ENCODE data around the gene BPIFA1. TPM values are rescaled to one million over a fixed set of nuclear protein-coding genes. Genes with fewer than 3 reads are reported as not detected.

The BPIFA1 gene
- total RNA-seq, 1 donor from 2014 or later = not detected

- DNase-seq = no peak
- H3K4me3 Mint-ChIP-seq (ENCODE audit: unreplicated experiment) = no peak overlapping the region
- TF ChIP-seq CTCF (IDR thresholded peaks at IDR 0.05; ENCODE audit: partially characterized antibody, unreplicated experiment) = no peak
- H3K4me1 Mint-ChIP-seq (ENCODE audit: low read depth, unreplicated experiment) = peaks cover 11% of the 10 kb centered on the region
- H3K36me3 Mint-ChIP-seq (ENCODE audit: unreplicated experiment) = peaks cover 4% of the 10 kb centered on the region
- H3K9me3 Mint-ChIP-seq (ENCODE audit: unreplicated experiment) = no peaks in the 10 kb centered on the region
- H3K27me3 Mint-ChIP-seq (ENCODE audit: unreplicated experiment) = no peaks in the 10 kb centered on the region
- H3K27ac Mint-ChIP-seq (ENCODE audit: unreplicated experiment) = no peak overlapping the region
These were observed 28.0 kb downstream of the BPIFA1 start for GRCh38 chr20:33263784-33264183.

- H3K4me3 Mint-ChIP-seq (ENCODE audit: unreplicated experiment) = no peak overlapping the region
- no peaks in the 10 kb centered on the region for H3K27me3 Mint-ChIP-seq (ENCODE audit: unreplicated experiment)
- H3K36me3 Mint-ChIP-seq (ENCODE audit: unreplicated experiment) = no peaks in the 10 kb centered on the region
- no peak overlapping the region for H3K27ac Mint-ChIP-seq (ENCODE audit: unreplicated experiment)
- no peak for TF ChIP-seq CTCF (IDR thresholded peaks at IDR 0.05; ENCODE audit: partially characterized antibody, unreplicated experiment)
- DNase-seq = no peak
- no peaks in the 10 kb centered on the region for H3K9me3 Mint-ChIP-seq (ENCODE audit: unreplicated experiment)
- peaks cover 1% of the 10 kb centered on the region for H3K4me1 Mint-ChIP-seq (ENCODE audit: low read depth, unreplicated experiment)
These were observed 31.9 kb downstream of the BPIFA1 start for GRCh38 chr20:33267701-33268100.

DNA sequence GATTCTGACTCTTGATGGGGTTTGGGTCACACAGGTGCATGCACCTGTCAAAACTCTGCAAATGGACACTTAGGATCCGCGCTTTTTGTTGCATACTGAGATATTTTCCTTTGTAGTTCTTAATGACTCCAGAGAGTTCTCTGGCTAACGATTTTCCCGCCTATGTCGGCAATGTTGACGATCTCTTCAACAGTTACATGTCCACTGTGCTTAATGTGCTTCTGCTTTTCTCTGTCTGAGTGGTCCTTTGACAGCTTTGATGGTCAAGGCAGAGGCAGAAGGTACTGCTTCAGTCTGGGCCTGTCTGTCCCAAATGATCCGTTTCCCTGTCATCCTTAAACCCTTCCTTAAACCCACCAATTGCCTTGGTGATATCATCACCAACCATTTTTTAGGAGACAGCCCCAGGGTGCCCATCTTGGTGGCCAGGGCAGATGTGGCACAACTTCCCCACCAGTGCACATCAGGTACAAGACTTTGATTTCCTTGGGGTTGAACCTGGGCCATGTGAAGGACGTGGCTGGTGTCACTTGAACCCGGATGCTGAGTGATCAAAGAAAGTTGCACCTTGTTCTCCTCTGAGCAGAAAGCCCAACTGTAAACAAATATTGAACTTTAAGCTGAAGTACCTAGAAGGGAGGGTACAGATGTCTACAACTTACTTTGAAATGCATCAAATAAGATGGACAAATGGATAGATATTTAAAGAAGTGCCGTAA lies 36.5 kb downstream of the BPIFA1 start:
- Mint-ChIP-seq H3K9me3 (ENCODE audit: unreplicated experiment) (no peaks in the 10 kb centered on the region), H3K4me3 (ENCODE audit: unreplicated experiment) (no peak overlapping the region), H3K27me3 (ENCODE audit: unreplicated experiment) (peaks cover 2% of the 10 kb centered on the region), H3K27ac (ENCODE audit: unreplicated experiment) (no peak overlapping the region), H3K4me1 (ENCODE audit: low read depth, unreplicated experiment) (peaks cover 4% of the 10 kb centered on the region), H3K36me3 (ENCODE audit: unreplicated experiment) (no peaks in the 10 kb centered on the region)
- no peak for DNase-seq
- no peak for TF ChIP-seq CTCF (IDR thresholded peaks at IDR 0.05; ENCODE audit: partially characterized antibody, unreplicated experiment)

DNA sequence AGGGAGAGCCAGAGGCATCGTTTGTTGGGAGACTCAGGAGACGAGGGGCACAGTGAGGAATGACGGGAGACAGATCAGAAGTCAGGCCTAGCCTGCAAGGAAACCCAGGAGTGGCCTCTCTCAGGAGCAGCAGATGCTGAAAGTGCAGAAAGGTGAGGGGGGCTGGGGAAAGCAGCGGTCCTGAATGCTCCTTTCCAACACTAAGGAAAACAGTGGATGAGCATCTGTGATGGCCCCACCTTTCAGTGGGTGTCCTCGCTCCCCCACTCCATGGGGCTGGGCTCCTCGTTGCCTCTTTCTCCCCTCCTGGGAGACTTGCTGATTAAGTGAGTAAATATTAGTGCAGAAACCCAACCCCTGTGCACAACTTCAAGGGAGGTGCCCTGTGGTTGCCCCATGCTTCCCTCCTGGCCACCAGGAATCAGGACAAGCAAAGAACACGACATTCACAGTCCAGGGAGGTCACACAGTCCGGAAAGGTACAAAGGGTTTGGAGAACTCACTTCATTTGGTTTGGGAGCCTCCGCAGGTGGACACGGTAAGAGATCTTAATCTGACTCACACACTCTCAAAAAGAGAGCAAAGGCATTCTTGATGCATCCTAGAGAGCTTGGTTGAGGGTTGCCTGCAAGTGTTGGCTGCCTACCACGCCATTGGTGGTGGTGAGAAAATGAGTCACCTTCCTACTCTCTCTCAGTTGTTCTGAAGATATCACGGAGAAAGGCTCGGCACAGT lies 37.5 kb downstream of the BPIFA1 start:
- DNase-seq = no peak
- no peak overlapping the region for H3K27ac Mint-ChIP-seq (ENCODE audit: unreplicated experiment)

More for the DNA sequence above, 37.5 kb downstream of the BPIFA1 start:
- TF ChIP-seq CTCF (IDR thresholded peaks at IDR 0.05; ENCODE audit: partially characterized antibody, unreplicated experiment) = no peak
- peaks cover 2% of the 10 kb centered on the region for H3K27me3 Mint-ChIP-seq (ENCODE audit: unreplicated experiment)
- peaks cover 10% of the 10 kb centered on the region for H3K4me1 Mint-ChIP-seq (ENCODE audit: low read depth, unreplicated experiment)
- no peaks in the 10 kb centered on the region for H3K36me3 Mint-ChIP-seq (ENCODE audit: unreplicated experiment)
- H3K9me3 Mint-ChIP-seq (ENCODE audit: unreplicated experiment) = peaks cover 3% of the 10 kb centered on the region
- H3K4me3 Mint-ChIP-seq (ENCODE audit: unreplicated experiment) = no peak overlapping the region

Measured in glutamatergic neuron (in vitro differentiated cells).